NCI-H2227 treated with DMSO at 0.1 percent for 48 hours (cell line): ENCODE data around the gene PGBD1.

Source experiments
- DNase-seq: peaks from one replicate; lab custom pipeline; 2025; lab: John Stamatoyannopoulos, UW

PGBD1 gene

DNA sequence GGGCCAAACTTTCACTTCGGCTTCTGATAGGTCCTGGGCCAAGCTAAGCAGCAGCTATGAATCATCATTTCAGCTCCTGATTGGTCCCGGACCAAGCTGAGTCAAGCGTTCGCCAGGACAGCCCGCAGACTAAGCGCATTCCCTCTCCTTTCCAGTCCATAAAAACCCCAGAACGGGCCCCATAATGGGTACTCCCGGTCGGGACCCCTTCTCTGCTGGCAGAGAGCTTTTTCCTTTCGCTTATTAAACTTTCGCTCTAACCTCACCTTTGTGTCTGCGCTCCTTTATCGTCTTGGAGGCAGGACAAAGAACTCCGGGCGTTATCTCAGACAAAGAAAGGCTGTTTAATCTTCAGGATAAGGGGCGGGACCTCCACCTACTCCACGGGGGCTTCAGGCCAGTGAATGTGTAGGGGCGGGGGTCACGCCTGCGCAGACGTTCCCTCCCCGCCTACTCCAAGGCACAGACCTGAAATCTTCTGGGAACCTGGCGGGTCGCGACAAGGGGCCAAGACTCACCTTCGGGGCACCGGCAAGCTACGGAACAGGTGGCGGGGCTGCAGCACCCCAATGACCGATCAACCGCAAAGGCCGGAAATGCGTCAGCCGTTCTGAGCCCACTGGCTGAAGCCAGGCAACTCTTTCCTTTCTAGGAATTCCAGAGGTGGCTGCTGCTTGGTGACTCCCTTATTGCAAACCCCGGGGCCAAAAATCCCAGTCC, 54.4 kb downstream of the PGBD1 start, which contains the start of gene ZSCAN31:
Gene ZSCAN31 (minus strand): TSS at position 585 of the 720 bp plus-strand sequence. CDS start 6,465 bp downstream, outside the sequence.
- DNase-seq = peak; percentile 99

DNA sequence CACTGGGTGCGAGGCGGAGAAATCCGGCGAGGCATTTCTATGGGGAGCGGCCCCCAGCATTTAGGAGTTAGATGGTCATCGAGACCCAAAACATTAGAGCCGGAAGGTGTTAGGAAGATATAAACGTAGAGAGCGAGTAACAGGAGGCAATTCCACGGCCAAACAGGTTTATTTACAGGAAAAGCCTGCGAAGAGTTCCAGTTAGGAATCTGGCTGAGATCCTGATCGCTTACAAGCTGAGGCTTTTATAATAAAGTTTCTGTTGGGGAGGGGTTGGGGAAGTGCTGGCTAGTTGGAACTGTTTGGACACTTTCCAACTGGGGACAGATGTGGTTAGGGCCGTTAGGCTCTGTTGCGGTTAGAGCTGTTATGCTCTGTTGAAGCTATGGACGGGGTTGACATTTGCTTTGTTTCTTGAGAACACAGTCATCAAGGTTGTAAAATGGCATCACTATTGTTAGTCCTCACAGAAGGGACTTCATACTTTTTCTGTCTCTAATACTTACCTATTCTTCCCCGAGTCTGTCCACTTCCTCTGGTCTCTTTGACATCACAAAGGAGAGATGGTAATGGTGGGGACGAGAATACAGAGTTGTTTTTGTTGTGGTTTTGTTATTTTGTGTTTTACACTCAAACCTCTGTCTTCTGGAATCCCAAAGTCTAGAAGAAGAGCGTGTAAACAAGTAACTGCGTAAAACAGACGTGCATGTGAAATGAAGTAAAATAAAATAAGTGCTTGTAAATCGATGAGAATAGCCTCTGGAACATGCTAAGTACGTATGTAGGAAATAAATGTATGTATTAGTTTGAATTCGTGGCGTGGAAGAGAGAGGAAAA, 55.1 kb downstream of the PGBD1 start:
- peak; percentile 77 for DNase-seq

DNA sequence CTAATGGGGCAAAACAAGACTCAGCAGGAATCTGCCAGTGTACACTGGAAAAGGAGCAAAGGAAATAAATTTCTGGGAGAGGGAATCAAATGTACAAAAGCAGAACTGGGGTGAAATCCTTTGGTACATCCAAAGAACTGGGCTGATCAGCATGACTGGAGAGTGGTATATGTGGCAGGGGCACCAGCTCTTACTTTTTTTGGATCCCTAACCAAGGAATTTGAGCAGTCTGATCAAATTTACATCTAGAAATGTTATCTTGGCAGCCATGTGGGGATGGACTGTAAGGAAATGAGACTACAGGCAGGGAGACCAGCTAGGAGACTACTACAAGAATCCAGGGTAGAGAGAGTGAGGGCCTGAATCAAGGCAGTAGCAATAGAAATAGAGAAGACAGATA, 55.7 kb downstream of the PGBD1 start:
- no peak for DNase-seq

- DNase-seq = no peak
These were observed 59.1 kb downstream of the PGBD1 start for GRCh38 chr6:28340310-28341095.

- no peak for DNase-seq
These were observed 62.7 kb downstream of the PGBD1 start for GRCh38 chr6:28343898-28344677.

- DNase-seq = no peak
These were observed 63.8 kb downstream of the PGBD1 start for GRCh38 chr6:28345201-28345600.

- no peak for DNase-seq
These were observed 65.7 kb downstream of the PGBD1 start for GRCh38 chr6:28347119-28347518.

DNA sequence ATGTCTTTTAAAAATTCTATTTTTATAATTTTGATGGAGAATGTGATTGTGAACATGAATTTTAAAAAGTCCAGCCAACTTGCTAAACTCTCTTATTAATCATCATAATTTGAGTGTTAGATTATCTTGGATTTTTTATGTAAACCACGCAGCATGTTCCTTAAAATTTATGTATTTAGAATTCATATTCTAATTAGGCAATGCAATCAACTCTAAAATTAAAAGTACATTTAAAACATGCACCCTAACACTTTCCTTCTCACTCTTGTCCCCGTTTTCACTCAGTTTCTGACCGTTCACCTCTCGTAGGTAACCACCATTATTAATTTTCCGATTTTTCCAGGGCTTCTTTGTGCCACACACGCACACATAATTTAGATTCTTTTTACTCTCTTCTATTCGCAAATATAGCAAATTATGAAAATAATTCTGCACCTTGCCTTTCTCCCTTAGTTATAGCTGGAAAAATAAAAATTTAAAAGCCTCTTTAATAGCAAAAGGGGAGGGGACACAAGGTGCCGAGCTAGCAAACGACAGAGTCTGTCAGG, 68.0 kb downstream of the PGBD1 start:
- peak; percentile 65 for DNase-seq

GRCh38 chr6:28349892-28350737, 68.7 kb downstream of the PGBD1 start, which contains the start of gene ZKSCAN3:
Gene ZKSCAN3, plus strand, starts transcription at chr6:28349947. Its CDS starts 9,640 bp downstream, at chr6:28359587.
- peak; percentile 94 for DNase-seq

DNA sequence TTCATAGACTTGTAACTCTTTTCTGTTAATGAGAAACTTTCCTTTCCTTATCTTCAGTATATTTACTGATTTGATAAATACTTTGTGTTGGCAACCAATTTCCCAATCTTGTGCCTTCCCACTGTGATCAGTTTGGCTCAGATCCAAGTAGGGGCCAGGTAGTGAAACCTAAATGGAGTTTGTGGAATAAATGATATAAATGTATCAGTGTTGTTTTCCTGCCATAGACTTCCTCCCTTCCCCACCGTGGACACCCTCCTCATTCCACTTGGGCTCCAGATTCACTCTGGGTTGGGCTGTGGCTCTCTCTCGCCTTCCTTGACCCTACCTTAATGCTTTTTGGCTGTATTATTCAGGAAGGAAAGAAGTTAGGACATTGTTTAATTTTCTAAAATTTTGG, 69.7 kb downstream of the PGBD1 start:
- no peak for DNase-seq

DNA sequence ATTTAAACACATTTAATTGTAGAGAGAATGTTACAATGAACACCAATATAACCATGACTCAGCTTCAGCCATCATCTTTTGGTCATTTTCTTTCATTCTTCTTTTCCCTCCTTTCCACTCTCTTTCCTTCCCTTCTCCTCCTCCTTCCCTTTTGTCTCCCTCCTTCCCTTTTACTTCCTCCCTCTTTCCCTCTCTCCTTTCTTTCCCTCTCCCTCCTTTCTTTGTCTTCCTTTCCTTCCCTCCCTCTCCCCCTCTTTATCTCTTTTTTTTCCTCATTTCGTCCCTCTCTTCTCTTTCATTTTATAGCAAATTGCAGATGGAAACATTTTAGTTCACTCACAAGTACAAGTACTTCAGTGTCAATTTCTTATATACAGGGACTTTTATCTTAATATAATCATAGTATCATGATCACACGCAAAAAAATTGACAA, 70.1 kb downstream of the PGBD1 start:
- DNase-seq = no peak
